ENCODE measurements around the gene KDR. TPM values are rescaled to one million over a fixed set of nuclear protein-coding genes. Genes with fewer than 3 reads are reported as not detected.

Gene KDR
- total and polyA plus RNA-seq, 4 donors = 6.1 to 39.1 (median 24.6) TPM

DNA sequence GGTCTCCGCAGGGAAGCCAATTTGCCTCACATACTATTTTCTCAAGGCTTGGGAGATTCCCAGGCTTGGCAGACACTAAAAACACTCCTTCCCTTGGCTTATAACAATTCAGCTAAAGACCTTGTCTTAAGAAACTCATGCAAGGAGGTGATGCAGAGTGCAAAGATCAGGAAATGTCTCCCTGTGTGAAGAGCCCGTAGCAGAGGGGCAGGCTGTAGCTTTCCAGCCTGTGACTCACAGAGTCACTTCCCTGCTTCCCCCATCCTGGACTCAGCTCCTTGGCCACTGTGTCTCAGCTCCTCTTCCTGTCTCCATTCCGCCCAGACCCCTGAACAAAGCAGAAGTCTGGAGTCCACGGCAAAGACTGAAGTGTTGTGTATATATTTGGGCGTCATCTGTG is 56.1 kb downstream of the KDR start:
- H3K27me3 ChIP-seq (ENCODE audit: control insufficient read depth in 4 of 4, insufficient read depth in 4 of 4, low read length in 3 of 4) = no peaks in the 10 kb centered on the region
- no peaks in the 10 kb centered on the region for H3K36me3 ChIP-seq (ENCODE audit: control insufficient read depth in 4 of 4, insufficient read depth in 3 of 4, low read depth in 1 of 4, low read length in 3 of 4)
- DNase-seq (ENCODE audit: low spot score) = no peak
- peak overlapping the region; percentile 23 to 37 for H3K27ac ChIP-seq (ENCODE audit: low read depth in 1 of 2, low read length in 2 of 2)
- WGBS = 64% methylated on average over 5 of the region's 5 CpGs
- H3K9me3 ChIP-seq (ENCODE audit: control insufficient read depth in 4 of 4, low read length in 3 of 4) = peaks cover 0 to 1% (median 0%) of the 10 kb centered on the region in 4 donors
- no peak overlapping the region for H3K4me3 ChIP-seq (ENCODE audit: low read depth in 1 of 3, low read length in 3 of 3)
- H3K9ac ChIP-seq (ENCODE audit: low read depth in 1 of 2, low read length in 2 of 2) = no peak overlapping the region
- TF ChIP-seq RXRA (IDR thresholded peaks at IDR 0.05) (peak in 1 of 2 donors; percentile 12), RAD21 (IDR thresholded peaks at IDR 0.05) (peak in 1 of 2 donors; percentile 11), GABPA (IDR thresholded peaks at IDR 0.05 in 1 of 2, conservative IDR thresholded peaks at IDR 0.05 in 1 of 2) (no peak), FOXA1 (IDR thresholded peaks at IDR 0.05) (no peak), EGR1 (IDR thresholded peaks at IDR 0.05; ENCODE audit: low read depth in 2 of 2) (no peak), NR2F2 (IDR thresholded peaks at IDR 0.05) (peak; percentile 73), SP1 (IDR thresholded peaks at IDR 0.05) (peak; percentile 17)
- TF ChIP-seq, protein P1, sequence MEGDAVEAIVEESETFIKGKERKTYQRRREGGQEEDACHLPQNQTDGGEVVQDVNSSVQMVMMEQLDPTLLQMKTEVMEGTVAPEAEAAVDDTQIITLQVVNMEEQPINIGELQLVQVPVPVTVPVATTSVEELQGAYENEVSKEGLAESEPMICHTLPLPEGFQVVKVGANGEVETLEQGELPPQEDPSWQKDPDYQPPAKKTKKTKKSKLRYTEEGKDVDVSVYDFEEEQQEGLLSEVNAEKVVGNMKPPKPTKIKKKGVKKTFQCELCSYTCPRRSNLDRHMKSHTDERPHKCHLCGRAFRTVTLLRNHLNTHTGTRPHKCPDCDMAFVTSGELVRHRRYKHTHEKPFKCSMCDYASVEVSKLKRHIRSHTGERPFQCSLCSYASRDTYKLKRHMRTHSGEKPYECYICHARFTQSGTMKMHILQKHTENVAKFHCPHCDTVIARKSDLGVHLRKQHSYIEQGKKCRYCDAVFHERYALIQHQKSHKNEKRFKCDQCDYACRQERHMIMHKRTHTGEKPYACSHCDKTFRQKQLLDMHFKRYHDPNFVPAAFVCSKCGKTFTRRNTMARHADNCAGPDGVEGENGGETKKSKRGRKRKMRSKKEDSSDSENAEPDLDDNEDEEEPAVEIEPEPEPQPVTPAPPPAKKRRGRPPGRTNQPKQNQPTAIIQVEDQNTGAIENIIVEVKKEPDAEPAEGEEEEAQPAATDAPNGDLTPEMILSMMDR (IDR thresholded peaks at IDR 0.05; ENCODE audit: low read depth, low read length, missing input control) = no peak
- TF ChIP-seq, protein P2, sequence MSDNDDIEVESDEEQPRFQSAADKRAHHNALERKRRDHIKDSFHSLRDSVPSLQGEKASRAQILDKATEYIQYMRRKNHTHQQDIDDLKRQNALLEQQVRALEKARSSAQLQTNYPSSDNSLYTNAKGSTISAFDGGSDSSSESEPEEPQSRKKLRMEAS (IDR thresholded peaks at IDR 0.05) = no peak
- H3K4me1 ChIP-seq (ENCODE audit: control insufficient read depth in 4 of 4, insufficient read depth in 4 of 4, low read length in 3 of 4) = no peaks in the 10 kb centered on the region

DNA sequence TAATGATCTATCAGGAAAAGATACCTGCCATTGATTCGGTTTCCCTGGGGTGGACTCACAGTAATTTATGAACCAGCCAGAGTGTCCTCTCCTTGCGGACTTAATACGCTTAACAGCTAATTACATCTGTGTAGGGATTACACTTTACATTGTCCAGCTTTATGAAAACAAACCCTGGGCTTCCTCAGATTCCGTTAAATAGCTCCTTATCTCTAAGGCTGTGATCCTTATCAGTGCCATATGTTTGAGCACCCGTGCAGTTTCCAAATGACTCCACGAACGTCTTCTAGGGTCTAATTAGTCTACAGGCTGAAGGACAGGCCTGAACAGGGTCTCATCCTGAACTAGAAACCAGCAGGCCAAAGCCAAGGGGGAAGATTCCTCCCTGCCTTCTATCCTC is 56.9 kb downstream of the KDR start:
- H3K9ac ChIP-seq (ENCODE audit: low read depth in 1 of 2, low read length in 2 of 2) = no peak overlapping the region
- no peaks in the 10 kb centered on the region for H3K4me1 ChIP-seq (ENCODE audit: control insufficient read depth in 4 of 4, insufficient read depth in 4 of 4, low read length in 3 of 4)
- WGBS = 51% methylated on average over 7 of the region's 7 CpGs
- H3K27ac ChIP-seq (ENCODE audit: low read depth in 1 of 2, low read length in 2 of 2) = peak overlapping the region in 1 of 2 donors; percentile 23
- TF ChIP-seq NR2F2 (IDR thresholded peaks at IDR 0.05) (no peak), FOXA2 (IDR thresholded peaks at IDR 0.05) (no peak), RAD21 (IDR thresholded peaks at IDR 0.05) (no peak), HNF4A (conservative IDR thresholded peaks at IDR 0.05) (no peak), EGR1 (IDR thresholded peaks at IDR 0.05; ENCODE audit: low read depth in 2 of 2) (no peak), RXRA (IDR thresholded peaks at IDR 0.05) (no peak)
- TF ChIP-seq, protein P3, sequence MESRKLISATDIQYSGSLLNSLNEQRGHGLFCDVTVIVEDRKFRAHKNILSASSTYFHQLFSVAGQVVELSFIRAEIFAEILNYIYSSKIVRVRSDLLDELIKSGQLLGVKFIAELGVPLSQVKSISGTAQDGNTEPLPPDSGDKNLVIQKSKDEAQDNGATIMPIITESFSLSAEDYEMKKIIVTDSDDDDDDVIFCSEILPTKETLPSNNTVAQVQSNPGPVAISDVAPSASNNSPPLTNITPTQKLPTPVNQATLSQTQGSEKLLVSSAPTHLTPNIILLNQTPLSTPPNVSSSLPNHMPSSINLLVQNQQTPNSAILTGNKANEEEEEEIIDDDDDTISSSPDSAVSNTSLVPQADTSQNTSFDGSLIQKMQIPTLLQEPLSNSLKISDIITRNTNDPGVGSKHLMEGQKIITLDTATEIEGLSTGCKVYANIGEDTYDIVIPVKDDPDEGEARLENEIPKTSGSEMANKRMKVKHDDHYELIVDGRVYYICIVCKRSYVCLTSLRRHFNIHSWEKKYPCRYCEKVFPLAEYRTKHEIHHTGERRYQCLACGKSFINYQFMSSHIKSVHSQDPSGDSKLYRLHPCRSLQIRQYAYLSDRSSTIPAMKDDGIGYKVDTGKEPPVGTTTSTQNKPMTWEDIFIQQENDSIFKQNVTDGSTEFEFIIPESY (IDR thresholded peaks at IDR 0.05) = no peak
- TF ChIP-seq, protein P4, sequence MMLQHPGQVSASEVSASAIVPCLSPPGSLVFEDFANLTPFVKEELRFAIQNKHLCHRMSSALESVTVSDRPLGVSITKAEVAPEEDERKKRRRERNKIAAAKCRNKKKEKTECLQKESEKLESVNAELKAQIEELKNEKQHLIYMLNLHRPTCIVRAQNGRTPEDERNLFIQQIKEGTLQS (IDR thresholded peaks at IDR 0.05) = no peak
- TF ChIP-seq, protein P2 (IDR thresholded peaks at IDR 0.05) = no peak
- TF ChIP-seq, protein P1 (IDR thresholded peaks at IDR 0.05; ENCODE audit: low read depth, low read length, missing input control) = no peak
- H3K4me3 ChIP-seq (ENCODE audit: low read depth in 1 of 3, low read length in 3 of 3) = no peak overlapping the region
- peaks cover 0 to 1% (median 0%) of the 10 kb centered on the region in 4 donors for H3K9me3 ChIP-seq (ENCODE audit: control insufficient read depth in 4 of 4, low read length in 3 of 4)
- H3K36me3 ChIP-seq (ENCODE audit: control insufficient read depth in 4 of 4, insufficient read depth in 3 of 4, low read depth in 1 of 4, low read length in 3 of 4) = no peaks in the 10 kb centered on the region
- no peak for DNase-seq (ENCODE audit: low spot score)
- H3K27me3 ChIP-seq (ENCODE audit: control insufficient read depth in 4 of 4, insufficient read depth in 4 of 4, low read length in 3 of 4) = no peaks in the 10 kb centered on the region
